Left lung (tissue), 10 donors: ENCODE results near the gene UBE2QL1. TPM values are rescaled to one million over a fixed set of nuclear protein-coding genes. Genes with fewer than 3 reads are reported as not detected.

ENCODE experiments used
- ATAC-seq: fragments of 200-7000 bp; cut with Tn5 transposase; one replicate; pipeline ENCODE4 v1.9.1; 2020; ENCODE audit warnings: moderate library complexity
- DNase-seq, 4 donors: peaks; one replicate each; pipeline ENCODE4 v3.0.0-alpha.2; 2013 to 2020
- H3K27ac ChIP-seq, 2 donors: fragments of 200-600 bp; sonication (generic) in 1 of 2; one replicate each; pipeline versions ENCODE4 v1.5.0 to v1.8.0; 2020 to 2021
- H3K27me3 ChIP-seq, 2 donors: fragments of 200-600 bp; sonication (generic) in 1 of 2; one replicate each; pipeline versions ENCODE4 v1.5.0 to v1.8.0; 2020 to 2021
- H3K36me3 ChIP-seq, 2 donors: fragments of 200-600 bp; sonication (generic) in 1 of 2; one replicate each; pipeline versions ENCODE4 v1.5.0 to v1.8.0; 2020 to 2021
- H3K4me1 ChIP-seq, 2 donors: fragments of 200-600 bp; one replicate each; pipeline ENCODE4 v1.8.0; 2021
- H3K4me3 ChIP-seq, 2 donors: fragments of 200-600 bp; sonication (generic) in 1 of 2; one replicate each; pipeline versions ENCODE4 v1.5.0 to v1.8.0; 2020 to 2021; ENCODE audit warnings: mild to moderate bottlenecking in 1 of 2
- H3K9me3 ChIP-seq, 2 donors: fragments of 200-600 bp; sonication (generic) in 1 of 2; one replicate each; pipeline versions ENCODE4 v1.5.0 to v1.8.0; 2020 to 2021
- intact Hi-C, 2 donors: fragments of 100-400 bp; cut with DNase I; formaldehyde crosslinking; loops; one replicate each; pipeline versions ENCODE4 v1.11.2 to v1.14.2; 2022
- polyA plus RNA-seq, 6 donors: library from polyadenylated mRNA; unstranded; fragments of 120-200 nt; gene quantifications; one replicate each; pipeline ENCODE4 v1.2.1, GENCODE V29; 2013; ENCODE audit not compliant: insufficient read length in 6 of 6
- total RNA-seq, 2 donors: library from RNA; stranded (reverse); fragmentation: NEBNext Ultra II Directional; extraction: Animal tissue kit (Norgen Biotek cat#: 25700); gene quantifications; one replicate each; pipeline ENCODE4 v1.2.1, GENCODE V29; 2021
- TF ChIP-seq, protein P1 (sequence below), 2 donors: fragments of 200-600 bp; sonication (generic) in 1 of 2; IDR thresholded peaks; one replicate each; pipeline versions ENCODE4 v1.5.0 to v1.8.0; 2021; ENCODE audit warnings: antibody characterized with exemption in 2 of 2
- donor health status: DM: no; HTN: yes; CAD: no.
- donor health status: DM: no; HTN: no; CAD: no.

Gene UBE2QL1
- total and polyA plus RNA-seq, 8 donors, result 0.05 to 0.32 (median 0.27) TPM

DNA sequence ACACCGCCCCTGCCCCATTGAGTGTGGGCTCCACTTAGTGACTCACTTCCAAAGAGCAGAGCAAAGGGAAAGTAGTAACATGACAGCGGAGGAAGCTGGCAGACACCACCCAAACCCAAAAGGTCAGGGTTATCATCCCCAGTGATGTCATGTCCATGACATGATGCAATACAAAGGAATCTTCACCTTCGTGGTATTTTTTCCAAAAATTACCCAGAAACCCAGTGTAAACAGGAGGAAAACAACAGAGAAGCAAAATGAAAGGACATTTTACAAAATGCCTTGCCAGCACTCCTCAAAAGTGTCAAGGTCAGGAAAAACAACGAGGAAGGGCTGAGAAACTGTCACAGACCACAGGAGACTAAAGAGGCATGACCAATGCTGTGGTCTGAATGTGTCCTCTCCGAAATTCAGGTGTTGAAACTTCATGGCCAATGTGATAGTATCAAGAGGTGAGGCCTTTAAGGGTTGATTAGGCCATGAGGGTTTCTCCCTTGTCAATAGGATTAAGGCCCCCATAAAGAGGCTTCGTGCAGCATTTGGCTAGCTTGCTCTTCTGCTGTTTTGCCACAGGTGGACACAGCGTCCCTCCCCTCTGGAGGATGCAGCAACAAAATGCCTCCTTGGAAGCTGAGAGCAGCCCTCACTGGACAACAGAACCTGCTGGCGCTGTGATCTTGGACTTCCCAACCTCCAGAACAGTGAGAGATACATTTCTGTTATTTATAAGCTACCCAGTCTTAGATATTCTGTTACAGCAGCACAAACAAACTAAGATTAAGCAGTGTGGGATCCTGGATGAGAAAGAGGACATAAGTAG, 39.8 kb upstream of the UBE2QL1 start:
- Histone ChIP-seq H3K9me3 (peaks cover 0 to 2% of the 10 kb centered on the region in 2 donors), H3K36me3 (no peaks in the 10 kb centered on the region), H3K27me3 (peaks cover 0 to 28% of the 10 kb centered on the region in 2 donors), H3K27ac (no peak overlapping the region), H3K4me1 (no peaks in the 10 kb centered on the region), H3K4me3 (no peak overlapping the region)
- DNase-seq, result no peak
- ATAC-seq, result no peak
- TF ChIP-seq, protein P1, sequence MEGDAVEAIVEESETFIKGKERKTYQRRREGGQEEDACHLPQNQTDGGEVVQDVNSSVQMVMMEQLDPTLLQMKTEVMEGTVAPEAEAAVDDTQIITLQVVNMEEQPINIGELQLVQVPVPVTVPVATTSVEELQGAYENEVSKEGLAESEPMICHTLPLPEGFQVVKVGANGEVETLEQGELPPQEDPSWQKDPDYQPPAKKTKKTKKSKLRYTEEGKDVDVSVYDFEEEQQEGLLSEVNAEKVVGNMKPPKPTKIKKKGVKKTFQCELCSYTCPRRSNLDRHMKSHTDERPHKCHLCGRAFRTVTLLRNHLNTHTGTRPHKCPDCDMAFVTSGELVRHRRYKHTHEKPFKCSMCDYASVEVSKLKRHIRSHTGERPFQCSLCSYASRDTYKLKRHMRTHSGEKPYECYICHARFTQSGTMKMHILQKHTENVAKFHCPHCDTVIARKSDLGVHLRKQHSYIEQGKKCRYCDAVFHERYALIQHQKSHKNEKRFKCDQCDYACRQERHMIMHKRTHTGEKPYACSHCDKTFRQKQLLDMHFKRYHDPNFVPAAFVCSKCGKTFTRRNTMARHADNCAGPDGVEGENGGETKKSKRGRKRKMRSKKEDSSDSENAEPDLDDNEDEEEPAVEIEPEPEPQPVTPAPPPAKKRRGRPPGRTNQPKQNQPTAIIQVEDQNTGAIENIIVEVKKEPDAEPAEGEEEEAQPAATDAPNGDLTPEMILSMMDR (IDR thresholded peaks at IDR 0.05), result no peak
- intact Hi-C loops, result no loop called here

DNA sequence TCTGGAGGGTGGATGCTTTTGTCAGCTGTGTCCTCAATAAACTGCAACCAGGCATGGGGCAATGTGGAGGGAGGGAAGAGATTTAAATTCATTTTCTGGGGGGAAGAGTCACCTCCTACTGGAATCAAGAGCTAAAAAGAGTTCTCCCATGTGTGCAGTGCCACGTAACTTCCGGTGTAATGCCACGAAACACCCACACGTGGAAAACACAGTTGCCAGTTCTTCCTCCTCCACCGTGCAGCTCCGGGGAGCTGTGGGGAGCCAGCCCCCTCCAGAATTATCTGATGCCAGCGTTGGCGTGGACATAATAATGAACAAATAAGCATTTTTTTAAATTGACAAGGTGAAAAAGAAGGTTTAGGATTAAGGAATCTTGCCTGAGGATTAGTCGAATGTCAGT, 38.2 kb upstream of the UBE2QL1 start:
- Histone ChIP-seq H3K9me3 (peaks cover 0 to 2% of the 10 kb centered on the region in 2 donors), H3K4me3 (no peak overlapping the region), H3K27me3 (peaks cover 0 to 28% of the 10 kb centered on the region in 2 donors), H3K36me3 (no peaks in the 10 kb centered on the region), H3K27ac (no peak overlapping the region), H3K4me1 (no peaks in the 10 kb centered on the region)
- TF ChIP-seq, protein P1 (IDR thresholded peaks at IDR 0.05), result no peak
- DNase-seq (no peak), ATAC-seq (no peak)
- intact Hi-C loops, result no loop called here

DNA sequence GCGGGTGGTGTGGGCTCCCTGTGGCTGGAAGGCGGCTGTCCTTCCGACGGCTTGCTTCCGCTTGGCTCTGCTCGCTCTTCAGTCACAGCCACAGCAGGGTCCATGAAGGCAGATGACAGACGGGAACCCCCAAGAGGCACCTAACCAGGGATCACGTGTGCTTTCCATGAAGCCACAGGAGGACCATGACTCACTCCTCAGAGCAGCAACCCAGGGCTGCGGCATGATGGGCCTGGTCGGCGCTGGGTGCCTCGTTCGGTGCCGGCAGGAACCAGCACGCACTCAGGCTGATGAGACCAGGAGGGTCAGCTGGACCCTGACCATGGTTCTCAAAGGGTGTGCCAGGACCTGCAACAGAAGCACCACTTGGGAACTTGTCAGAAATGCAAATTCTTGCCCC, 37.5 kb upstream of the UBE2QL1 start:
- DNase-seq, result no peak
- H3K4me3 ChIP-seq, result no peak overlapping the region
- H3K27ac ChIP-seq, result no peak overlapping the region
- intact Hi-C loops, result no loop called here
- no peaks in the 10 kb centered on the region for H3K4me1 ChIP-seq
- no peaks in the 10 kb centered on the region for H3K36me3 ChIP-seq
- TF ChIP-seq, protein P1 (IDR thresholded peaks at IDR 0.05), result no peak
- no peak for ATAC-seq
- H3K9me3 ChIP-seq, result peaks cover 0 to 2% of the 10 kb centered on the region in 2 donors
- peaks cover 0 to 28% of the 10 kb centered on the region in 2 donors for H3K27me3 ChIP-seq

DNA sequence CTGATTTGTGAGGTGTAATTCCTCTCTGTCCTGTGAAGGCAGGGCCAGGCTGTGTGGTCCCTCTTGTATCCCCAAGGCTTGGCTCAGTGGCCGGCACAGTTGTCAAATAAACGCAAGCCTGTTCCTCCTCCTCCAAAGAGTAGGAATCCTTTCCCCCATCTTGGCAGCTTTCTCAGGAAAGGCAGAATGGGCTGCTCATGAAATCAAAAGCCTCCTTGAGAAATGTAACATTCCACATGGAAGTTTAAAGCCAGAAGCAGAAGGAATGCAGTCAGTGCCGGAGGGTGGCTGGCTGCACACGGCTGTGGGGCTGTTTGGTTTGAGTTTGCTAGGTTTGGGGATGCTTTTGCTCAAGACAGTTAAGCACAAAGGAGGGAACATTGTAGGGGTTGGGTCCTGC, 35.8 kb upstream of the UBE2QL1 start:
- no peaks in the 10 kb centered on the region for H3K4me1 ChIP-seq
- ATAC-seq, result no peak
- DNase-seq, result no peak
- intact Hi-C loops, result no loop called here
- no peaks in the 10 kb centered on the region for H3K36me3 ChIP-seq
- TF ChIP-seq, protein P1 (IDR thresholded peaks at IDR 0.05), result no peak
- H3K27ac ChIP-seq, result no peak overlapping the region
- H3K9me3 ChIP-seq, result peaks cover 0 to 2% of the 10 kb centered on the region in 2 donors
- peaks cover 0 to 14% of the 10 kb centered on the region in 2 donors for H3K27me3 ChIP-seq
- H3K4me3 ChIP-seq, result no peak overlapping the region

DNA sequence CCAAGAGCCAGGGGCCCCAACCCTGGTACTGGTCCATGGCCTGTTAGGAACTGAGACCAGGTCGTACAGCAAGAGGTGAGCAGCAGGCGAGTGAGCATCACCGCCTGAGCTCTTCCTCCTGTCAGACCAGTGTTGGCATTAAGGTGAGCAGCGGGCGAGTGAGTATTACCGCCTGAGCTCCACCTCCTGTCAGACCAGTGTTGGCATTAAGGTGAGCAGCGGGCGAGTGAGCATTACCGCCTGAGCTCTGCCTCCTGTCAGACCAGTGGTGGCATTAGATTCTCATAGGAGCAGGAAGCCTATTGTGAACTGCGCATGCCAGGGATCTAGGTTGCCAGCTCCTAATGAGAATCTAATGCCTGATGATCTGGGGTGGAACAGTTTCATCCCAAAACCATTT, 31.0 kb upstream of the UBE2QL1 start:
- TF ChIP-seq, protein P1 (IDR thresholded peaks at IDR 0.05), result no peak
- Histone ChIP-seq H3K36me3 (no peaks in the 10 kb centered on the region), H3K9me3 (no peaks in the 10 kb centered on the region), H3K27ac (no peak overlapping the region), H3K4me1 (no peaks in the 10 kb centered on the region), H3K27me3 (peaks cover 0 to 14% of the 10 kb centered on the region in 2 donors), H3K4me3 (no peak overlapping the region)
- DNase-seq, result no peak
- ATAC-seq, result no peak
- intact Hi-C loops, result no loop called here
